ENCODE measurements around the gene KLHDC10.

DNA sequence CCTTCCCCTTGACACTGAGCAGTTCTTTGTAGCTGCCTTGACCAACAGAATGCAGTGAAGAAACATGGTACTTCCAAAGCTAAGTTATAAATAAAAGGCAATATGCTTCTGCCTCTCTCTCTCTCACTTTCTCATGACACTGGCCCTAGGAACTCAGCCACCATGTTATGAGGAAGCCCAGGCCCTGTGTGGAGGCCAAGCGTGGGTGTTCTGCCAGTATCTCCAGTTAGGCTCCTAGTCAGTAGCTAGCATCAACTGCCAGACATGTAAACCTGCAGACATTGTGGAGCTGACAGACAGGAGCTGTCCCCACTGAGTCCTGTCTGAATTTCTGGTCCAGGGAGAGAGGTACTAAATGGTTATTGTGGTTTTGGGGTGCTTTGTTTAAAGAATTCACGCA is 89.7 kb downstream of the KLHDC10 start:
- no peak for TF ChIP-seq GATA2 (IDR thresholded peaks at IDR 0.05; ENCODE audit: low read depth, low read length)
- no peak for TF ChIP-seq GATA3 (IDR thresholded peaks at IDR 0.05; ENCODE audit: low read depth, low read length)
